Measurements from ENCODE around the gene HAVCR2. TPM values are rescaled to one million over a fixed set of nuclear protein-coding genes. Genes with fewer than 3 reads are reported as not detected.

Gene HAVCR2
- total RNA-seq, 2 donors from 2014 or later: 1.8 to 2.8 TPM

- no peak for TF ChIP-seq POLR2A (IDR thresholded peaks at IDR 0.05)
- TF ChIP-seq POLR2AphosphoS5 (IDR thresholded peaks at IDR 0.05): no peak
- TF ChIP-seq, protein P1, sequence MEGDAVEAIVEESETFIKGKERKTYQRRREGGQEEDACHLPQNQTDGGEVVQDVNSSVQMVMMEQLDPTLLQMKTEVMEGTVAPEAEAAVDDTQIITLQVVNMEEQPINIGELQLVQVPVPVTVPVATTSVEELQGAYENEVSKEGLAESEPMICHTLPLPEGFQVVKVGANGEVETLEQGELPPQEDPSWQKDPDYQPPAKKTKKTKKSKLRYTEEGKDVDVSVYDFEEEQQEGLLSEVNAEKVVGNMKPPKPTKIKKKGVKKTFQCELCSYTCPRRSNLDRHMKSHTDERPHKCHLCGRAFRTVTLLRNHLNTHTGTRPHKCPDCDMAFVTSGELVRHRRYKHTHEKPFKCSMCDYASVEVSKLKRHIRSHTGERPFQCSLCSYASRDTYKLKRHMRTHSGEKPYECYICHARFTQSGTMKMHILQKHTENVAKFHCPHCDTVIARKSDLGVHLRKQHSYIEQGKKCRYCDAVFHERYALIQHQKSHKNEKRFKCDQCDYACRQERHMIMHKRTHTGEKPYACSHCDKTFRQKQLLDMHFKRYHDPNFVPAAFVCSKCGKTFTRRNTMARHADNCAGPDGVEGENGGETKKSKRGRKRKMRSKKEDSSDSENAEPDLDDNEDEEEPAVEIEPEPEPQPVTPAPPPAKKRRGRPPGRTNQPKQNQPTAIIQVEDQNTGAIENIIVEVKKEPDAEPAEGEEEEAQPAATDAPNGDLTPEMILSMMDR (IDR thresholded peaks at IDR 0.05): no peak
- H3K4me1 ChIP-seq (replicated peaks): no peaks in the 10 kb centered on the region
- H3K9me3 ChIP-seq: no peaks in the 10 kb centered on the region
- intact Hi-C loops (cut with DNase I): no loop called here
- no peak overlapping the region for H3K4me3 ChIP-seq
- no peaks in the 10 kb centered on the region for H3K27me3 ChIP-seq (replicated peaks; ENCODE audit: insufficient read depth)
- H3K27ac ChIP-seq: no peak overlapping the region
- 48% methylated on average over 4 of the region's 4 CpGs for WGBS
- DNase-seq (ENCODE audit: low spot score): no peak
- no peaks in the 10 kb centered on the region for H3K36me3 ChIP-seq
Observed at GRCh38 chr5:157076558-157076957, 32.3 kb downstream of the HAVCR2 start.

DNA sequence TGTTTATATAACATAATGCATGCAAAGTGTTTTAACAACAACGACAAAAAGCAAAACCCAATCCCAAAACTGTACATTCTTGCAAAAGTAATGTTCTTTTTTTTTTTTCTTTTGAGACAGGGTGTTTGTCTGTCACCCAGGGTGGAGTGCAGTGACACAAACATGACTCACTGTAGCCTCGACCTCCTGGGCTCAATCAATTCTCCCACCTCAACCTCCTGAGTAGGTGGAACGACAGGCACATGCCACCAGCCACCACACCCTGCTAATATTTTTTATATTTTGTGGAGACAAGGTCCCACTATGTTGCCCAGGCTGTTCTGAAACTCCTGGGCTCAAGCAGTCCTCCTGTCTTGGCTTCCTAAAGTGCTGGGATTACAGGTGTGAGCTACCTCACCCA, 36.3 kb downstream of the HAVCR2 start:
- WGBS: 55% methylated on average over 3 of the region's 3 CpGs
- intact Hi-C loops (cut with DNase I): no loop called here
- DNase-seq (ENCODE audit: low spot score): no peak

GRCh38 chr5:157069949-157070348, 38.9 kb downstream of the HAVCR2 start:
- TF ChIP-seq POLR2A (IDR thresholded peaks at IDR 0.05) (no peak), POLR2AphosphoS5 (IDR thresholded peaks at IDR 0.05) (no peak)
- TF ChIP-seq, protein P1 (IDR thresholded peaks at IDR 0.05): no peak
- H3K9me3 ChIP-seq: no peaks in the 10 kb centered on the region
- H3K27me3 ChIP-seq (replicated peaks; ENCODE audit: insufficient read depth): no peaks in the 10 kb centered on the region
- intact Hi-C loops (cut with DNase I): no loop called here
- H3K4me1 ChIP-seq (replicated peaks): no peaks in the 10 kb centered on the region
- 80% methylated on average over 3 of the region's 3 CpGs for WGBS
- no peak overlapping the region for H3K27ac ChIP-seq
- no peak for DNase-seq (ENCODE audit: low spot score)
- no peaks in the 10 kb centered on the region for H3K36me3 ChIP-seq
- H3K4me3 ChIP-seq: no peak overlapping the region

More for the DNA sequence above, 36.3 kb downstream of the HAVCR2 start:
- TF ChIP-seq POLR2A (IDR thresholded peaks at IDR 0.05) (no peak), POLR2AphosphoS5 (IDR thresholded peaks at IDR 0.05) (no peak)
- TF ChIP-seq, protein P1 (IDR thresholded peaks at IDR 0.05): no peak
- no peaks in the 10 kb centered on the region for H3K4me1 ChIP-seq (replicated peaks)
- no peaks in the 10 kb centered on the region for H3K9me3 ChIP-seq
- no peak overlapping the region for H3K4me3 ChIP-seq
- H3K27ac ChIP-seq: no peak overlapping the region
- no peaks in the 10 kb centered on the region for H3K36me3 ChIP-seq
- H3K27me3 ChIP-seq (replicated peaks; ENCODE audit: insufficient read depth): no peaks in the 10 kb centered on the region

DNA sequence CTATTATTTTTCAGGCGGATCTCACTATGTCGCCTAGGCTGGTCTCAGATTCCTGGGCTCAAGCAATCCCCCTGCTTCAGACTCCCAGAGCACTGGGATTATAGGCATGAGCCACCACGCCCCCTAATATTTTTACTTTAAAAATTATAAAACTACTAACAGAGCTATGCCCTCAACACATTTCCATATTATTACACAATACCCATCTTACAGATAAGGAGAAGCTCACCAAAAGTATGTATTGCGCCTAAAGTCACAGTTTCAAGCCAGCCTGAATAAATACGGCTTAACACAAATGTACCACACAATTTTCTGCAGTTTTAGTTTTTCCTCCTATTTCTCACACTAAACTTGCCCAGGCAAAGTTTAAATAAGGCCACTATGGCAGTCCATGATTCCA, 40.1 kb downstream of the HAVCR2 start:
- intact Hi-C loops (cut with DNase I): no loop called here
- WGBS: 92% methylated on average over 5 of the region's 5 CpGs

DNA sequence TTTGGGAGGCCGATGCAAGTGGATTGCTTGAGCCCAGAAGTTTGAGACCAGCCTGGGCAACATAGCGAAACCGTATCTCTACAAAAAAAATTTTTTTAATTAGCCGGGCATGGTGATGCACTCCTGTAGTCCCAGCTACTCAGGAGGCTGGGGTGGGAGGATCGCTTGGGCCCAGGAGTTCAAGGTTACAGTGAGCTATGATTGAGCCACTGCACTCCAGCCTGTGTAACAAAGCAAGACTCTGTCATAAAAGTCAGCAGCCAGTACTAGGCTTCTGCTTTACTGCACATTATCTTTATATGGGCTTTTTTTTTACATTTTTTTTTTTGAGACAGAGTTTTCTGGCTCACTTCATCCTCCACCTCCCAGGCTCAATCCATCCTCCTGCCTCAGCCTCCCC, 40.5 kb downstream of the HAVCR2 start:
- no peak overlapping the region for H3K27ac ChIP-seq
- no peaks in the 10 kb centered on the region for H3K4me1 ChIP-seq (replicated peaks)
- H3K9me3 ChIP-seq: no peaks in the 10 kb centered on the region
- no peak overlapping the region for H3K4me3 ChIP-seq
- H3K27me3 ChIP-seq (replicated peaks; ENCODE audit: insufficient read depth): no peaks in the 10 kb centered on the region
- H3K36me3 ChIP-seq: no peaks in the 10 kb centered on the region
- DNase-seq (ENCODE audit: low spot score): no peak
- TF ChIP-seq POLR2AphosphoS5 (IDR thresholded peaks at IDR 0.05): no peak
- TF ChIP-seq POLR2A (IDR thresholded peaks at IDR 0.05): no peak
- TF ChIP-seq, protein P1 (IDR thresholded peaks at IDR 0.05): no peak
- intact Hi-C loops (cut with DNase I): no loop called here
- WGBS: 94% methylated on average over 5 of the region's 5 CpGs

More for the DNA sequence above, 40.1 kb downstream of the HAVCR2 start:
- H3K27ac ChIP-seq: no peak overlapping the region
- no peaks in the 10 kb centered on the region for H3K27me3 ChIP-seq (replicated peaks; ENCODE audit: insufficient read depth)
- no peaks in the 10 kb centered on the region for H3K9me3 ChIP-seq
- H3K36me3 ChIP-seq: no peaks in the 10 kb centered on the region
- no peak overlapping the region for H3K4me3 ChIP-seq
- TF ChIP-seq, protein P1 (IDR thresholded peaks at IDR 0.05): no peak
- TF ChIP-seq POLR2AphosphoS5 (IDR thresholded peaks at IDR 0.05): no peak
- no peak for TF ChIP-seq POLR2A (IDR thresholded peaks at IDR 0.05)
- DNase-seq (ENCODE audit: low spot score): no peak
- H3K4me1 ChIP-seq (replicated peaks): no peaks in the 10 kb centered on the region

Data from prostate gland (tissue), 2 donors.